AG10803 (cell line): Measurements from ENCODE around the gene ENTPD5.
"Not testable (repeated sequence)": the region's sequence is repeated elsewhere in the genome, so short reads cannot be mapped to it uniquely, and the experiment has no call there.

Experiments used
- DNase-seq: peaks from one replicate; pipeline ENCODE4 v3.0.0; 2010; ENCODE audit warnings: low read depth
- H3K4me3 ChIP-seq: 2 replicates; pipeline ENCODE4 v1.5.1; 2011; ENCODE audit warnings: mild to moderate bottlenecking, low read length, control low read depth
- CTCF ChIP-seq: conservative IDR thresholded peaks from 2 replicates; pipeline ENCODE4 v1.5.1; 2011; ENCODE audit warnings: mild to moderate bottlenecking, low read length, control low read depth, inconsistent platforms

ENTPD5 gene

GRCh38 chr14:73998726-73999125 is 20.4 kb downstream of the ENTPD5 start:
- no peak for TF ChIP-seq CTCF
- no peak for DNase-seq
- no peak overlapping the region for H3K4me3 ChIP-seq

GRCh38 chr14:73997944-73998447 is 21.1 kb downstream of the ENTPD5 start:
- TF ChIP-seq CTCF: no peak
- H3K4me3 ChIP-seq: no peak overlapping the region
- no peak for DNase-seq

- no peak for DNase-seq
Measured at GRCh38 chr14:73997108-73997943, 21.8 kb downstream of the ENTPD5 start.

GRCh38 chr14:73996731-73997107 is 22.4 kb downstream of the ENTPD5 start:
- no peak overlapping the region for H3K4me3 ChIP-seq
- TF ChIP-seq CTCF: no peak
- DNase-seq: no peak

More at GRCh38 chr14:73997108-73997943, 21.8 kb downstream of the ENTPD5 start:
- no peak overlapping the region for H3K4me3 ChIP-seq
- TF ChIP-seq CTCF: no peak

- TF ChIP-seq CTCF: no peak
- DNase-seq: no peak
- no peak overlapping the region for H3K4me3 ChIP-seq
Measured at GRCh38 chr14:73995977-73996378, 23.1 kb downstream of the ENTPD5 start.

- not testable (repeated sequence) for H3K4me3 ChIP-seq, DNase-seq
Measured at GRCh38 chr14:73994926-73995325, 24.2 kb downstream of the ENTPD5 start.

GRCh38 chr14:73991092-73991491 is 28.0 kb downstream of the ENTPD5 start:
- no peak overlapping the region for H3K4me3 ChIP-seq
- TF ChIP-seq CTCF: no peak
- no peak for DNase-seq

GRCh38 chr14:73988656-73989055 is 30.4 kb downstream of the ENTPD5 start:
- not testable (repeated sequence) for H3K4me3 ChIP-seq

More at GRCh38 chr14:73988656-73989055, 30.4 kb downstream of the ENTPD5 start:
- not testable (repeated sequence) for DNase-seq
